ENCODE measurements around the gene LRRC28. TPM values are rescaled to one million over a fixed set of nuclear protein-coding genes. Genes with fewer than 3 reads are reported as not detected.

The LRRC28 gene
- total and polyA plus RNA-seq, 8 donors: 4.5 to 24.9 (median 15.2) TPM

- Histone ChIP-seq H3K27ac (no peak overlapping the region), H3K9me3 (no peaks in the 10 kb centered on the region), H3K4me1 (no peaks in the 10 kb centered on the region), H3K4me3 (no peak overlapping the region), H3K36me3 (no peaks in the 10 kb centered on the region), H3K27me3 (no peaks in the 10 kb centered on the region)
- TF ChIP-seq, protein P1, sequence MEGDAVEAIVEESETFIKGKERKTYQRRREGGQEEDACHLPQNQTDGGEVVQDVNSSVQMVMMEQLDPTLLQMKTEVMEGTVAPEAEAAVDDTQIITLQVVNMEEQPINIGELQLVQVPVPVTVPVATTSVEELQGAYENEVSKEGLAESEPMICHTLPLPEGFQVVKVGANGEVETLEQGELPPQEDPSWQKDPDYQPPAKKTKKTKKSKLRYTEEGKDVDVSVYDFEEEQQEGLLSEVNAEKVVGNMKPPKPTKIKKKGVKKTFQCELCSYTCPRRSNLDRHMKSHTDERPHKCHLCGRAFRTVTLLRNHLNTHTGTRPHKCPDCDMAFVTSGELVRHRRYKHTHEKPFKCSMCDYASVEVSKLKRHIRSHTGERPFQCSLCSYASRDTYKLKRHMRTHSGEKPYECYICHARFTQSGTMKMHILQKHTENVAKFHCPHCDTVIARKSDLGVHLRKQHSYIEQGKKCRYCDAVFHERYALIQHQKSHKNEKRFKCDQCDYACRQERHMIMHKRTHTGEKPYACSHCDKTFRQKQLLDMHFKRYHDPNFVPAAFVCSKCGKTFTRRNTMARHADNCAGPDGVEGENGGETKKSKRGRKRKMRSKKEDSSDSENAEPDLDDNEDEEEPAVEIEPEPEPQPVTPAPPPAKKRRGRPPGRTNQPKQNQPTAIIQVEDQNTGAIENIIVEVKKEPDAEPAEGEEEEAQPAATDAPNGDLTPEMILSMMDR (IDR thresholded peaks at IDR 0.05): no peak
- ATAC-seq (no peak), FAIRE-seq (no peak), DNase-seq (no peak)
- intact Hi-C loops (cut with DNase I): loop anchor here in 1 of 3 donors (10.0 kb wide), 1 partner anchor 421 kb away; no protein-coding TSS in a partner anchor
Observed at GRCh38 chr15:99283717-99284116, 32.4 kb downstream of the LRRC28 start.

- H3K4me3 ChIP-seq: no peak overlapping the region
- no peaks in the 10 kb centered on the region for H3K4me1 ChIP-seq
- ATAC-seq: no peak
- DNase-seq: no peak
- intact Hi-C loops (cut with DNase I): loop anchor here in 1 of 3 donors (10.0 kb wide), 1 partner anchor 413 kb away; no protein-coding TSS in a partner anchor
- H3K27ac ChIP-seq: no peak overlapping the region
- no peaks in the 10 kb centered on the region for H3K9me3 ChIP-seq
- TF ChIP-seq, protein P1 (IDR thresholded peaks at IDR 0.05): no peak
- no peak for FAIRE-seq
- H3K36me3 ChIP-seq: no peaks in the 10 kb centered on the region
- H3K27me3 ChIP-seq: no peaks in the 10 kb centered on the region
Observed at GRCh38 chr15:99291643-99292042, 40.4 kb downstream of the LRRC28 start.

GRCh38 chr15:99295840-99296239, 44.6 kb downstream of the LRRC28 start:
- H3K27ac ChIP-seq: no peak overlapping the region
- intact Hi-C loops (cut with DNase I): loop anchor here in 1 of 3 donors (10.0 kb wide), 1 partner anchor 409 kb away; no protein-coding TSS in a partner anchor
- TF ChIP-seq, protein P1 (IDR thresholded peaks at IDR 0.05): no peak
- no peak for DNase-seq
- no peaks in the 10 kb centered on the region for H3K4me1 ChIP-seq
- no peak for FAIRE-seq
- no peaks in the 10 kb centered on the region for H3K36me3 ChIP-seq
- H3K4me3 ChIP-seq: no peak overlapping the region
- no peaks in the 10 kb centered on the region for H3K9me3 ChIP-seq
- H3K27me3 ChIP-seq: no peaks in the 10 kb centered on the region
- no peak for ATAC-seq

DNA sequence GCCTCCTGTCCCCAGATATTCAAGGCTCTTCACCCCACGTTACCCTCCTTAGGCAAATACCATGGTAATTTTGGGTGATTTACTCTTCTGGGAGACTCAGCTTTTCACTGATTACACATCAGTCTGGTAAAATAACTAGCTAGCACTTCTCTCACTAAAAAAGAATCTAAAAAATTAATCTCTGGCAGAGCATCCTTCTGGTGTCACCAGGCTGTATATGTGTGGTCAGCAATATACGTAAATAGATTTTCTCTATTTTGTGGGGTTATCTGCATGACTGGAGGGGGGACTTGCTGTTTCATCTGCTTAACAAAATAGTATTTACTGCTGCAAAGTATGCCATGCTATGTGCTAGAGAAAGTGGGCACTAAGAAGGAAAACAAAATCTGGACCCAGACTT, 45.1 kb downstream of the LRRC28 start:
- H3K27me3 ChIP-seq: no peaks in the 10 kb centered on the region
- no peak for DNase-seq
- FAIRE-seq: no peak
- H3K9me3 ChIP-seq: no peaks in the 10 kb centered on the region
- ATAC-seq: no peak
- H3K36me3 ChIP-seq: no peaks in the 10 kb centered on the region
- H3K4me1 ChIP-seq: no peaks in the 10 kb centered on the region
- no peak overlapping the region for H3K4me3 ChIP-seq
- intact Hi-C loops (cut with DNase I): loop anchor here in 1 of 3 donors (10.0 kb wide), 1 partner anchor 408 kb away; no protein-coding TSS in a partner anchor
- TF ChIP-seq, protein P1 (IDR thresholded peaks at IDR 0.05): no peak
- 94 to 96% methylated on average over 2 of the region's 2 CpGs for WGBS, 2 donors
- no peak overlapping the region for H3K27ac ChIP-seq

GRCh38 chr15:99303907-99304306, 52.6 kb downstream of the LRRC28 start:
- Histone ChIP-seq H3K4me3 (no peak overlapping the region), H3K4me1 (peaks cover 0 to 6% (median 3%) of the 10 kb centered on the region in 3 donors), H3K36me3 (no peaks in the 10 kb centered on the region), H3K27me3 (no peaks in the 10 kb centered on the region), H3K9me3 (no peaks in the 10 kb centered on the region), H3K27ac (no peak overlapping the region)
- no peak for FAIRE-seq
- intact Hi-C loops (cut with DNase I): no loop called here
- DNase-seq: no peak
- peak in 3 of 4 donors; percentile 45 to 62 (median 61) for ATAC-seq
- TF ChIP-seq, protein P1 (IDR thresholded peaks at IDR 0.05): no peak
- WGBS, 2 donors: 15 to 23% methylated on average over 4 of the region's 4 CpGs
